Nephron progenitor cell (in vitro differentiated cells): ENCODE results near the gene CYBA.

ENCODE experiments used
- DNase-seq: peaks from one replicate; pipeline ENCODE4 v3.0.0; 2021
- H3K27ac Mint-ChIP-seq: 2 replicates; pipeline ENCODE4 v1.8.0; 2021; ENCODE audit warnings: mild to moderate bottlenecking, moderate library complexity, mixed read lengths
- H3K27me3 Mint-ChIP-seq: 2 replicates; pipeline ENCODE4 v1.8.0; 2021; ENCODE audit warnings: mild to moderate bottlenecking, low read depth, mixed read lengths; ENCODE audit not compliant: poor library complexity
- H3K36me3 Mint-ChIP-seq: 2 replicates; pipeline ENCODE4 v1.8.0; 2021; ENCODE audit warnings: low read depth, mixed read lengths
- H3K4me1 Mint-ChIP-seq: 2 replicates; pipeline ENCODE4 v1.8.0; 2021; ENCODE audit warnings: mixed read lengths
- H3K4me3 Mint-ChIP-seq: 2 replicates; pipeline ENCODE4 v1.8.0; 2021; ENCODE audit warnings: mild to moderate bottlenecking, moderate library complexity, mixed read lengths
- H3K9me3 Mint-ChIP-seq: 2 replicates; pipeline ENCODE4 v1.8.0; 2021; ENCODE audit warnings: mild to moderate bottlenecking, moderate library complexity, mixed read lengths
- CTCF ChIP-seq: fragments of 200-600 bp; sonication (generic); IDR thresholded peaks from 2 replicates; pipeline ENCODE4 v1.5.0; 2021; ENCODE audit warnings: antibody characterized with exemption

Gene CYBA

DNA sequence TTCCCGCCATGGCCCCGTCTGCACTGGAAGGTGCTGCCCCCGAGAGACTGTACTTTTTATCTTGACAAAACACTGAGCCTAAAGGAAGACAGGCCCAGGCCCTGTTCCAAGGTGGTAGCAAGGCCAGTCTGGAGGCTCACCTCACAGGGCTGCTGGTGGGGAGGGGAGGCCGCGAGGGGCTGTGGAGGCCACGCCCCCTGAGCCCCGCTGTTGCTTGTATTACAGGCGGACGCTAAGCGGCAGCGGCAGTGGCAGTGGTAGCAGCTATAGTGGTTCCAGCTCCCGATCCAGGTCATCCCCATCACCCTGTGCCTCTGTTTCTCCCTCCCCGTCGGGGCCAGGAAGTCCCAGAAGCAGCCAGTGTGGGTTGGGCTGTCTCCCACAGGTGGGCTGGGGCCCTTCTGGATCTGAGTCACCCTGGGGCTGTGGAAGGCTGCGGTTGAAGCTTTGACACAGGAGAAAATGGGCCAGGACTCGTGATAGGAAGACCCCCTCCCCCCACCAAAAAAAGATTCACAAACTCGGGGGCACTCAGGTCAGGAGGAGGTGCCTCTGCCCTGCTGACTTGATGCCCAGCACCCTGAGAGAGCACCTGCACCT is 25.8 kb downstream of the CYBA start:
- TF ChIP-seq CTCF: no peak
- H3K27me3 Mint-ChIP-seq: no peaks in the 10 kb centered on the region
- H3K4me1 Mint-ChIP-seq: no peaks in the 10 kb centered on the region

GRCh38 chr16:88624481-88624880 is 26.4 kb downstream of the CYBA start:
- no peak overlapping the region for H3K4me3 Mint-ChIP-seq
- H3K27ac Mint-ChIP-seq: no peak overlapping the region
- peaks cover 5% of the 10 kb centered on the region for H3K4me1 Mint-ChIP-seq
- no peaks in the 10 kb centered on the region for H3K27me3 Mint-ChIP-seq
- H3K36me3 Mint-ChIP-seq: peaks cover 27% of the 10 kb centered on the region
- TF ChIP-seq CTCF: no peak
- no peak for DNase-seq
- H3K9me3 Mint-ChIP-seq: no peaks in the 10 kb centered on the region

More for the DNA sequence above, 25.8 kb downstream of the CYBA start:
- DNase-seq: no peak
- peaks cover 27% of the 10 kb centered on the region for H3K36me3 Mint-ChIP-seq
- H3K27ac Mint-ChIP-seq: no peak overlapping the region
- H3K4me3 Mint-ChIP-seq: no peak overlapping the region
- H3K9me3 Mint-ChIP-seq: no peaks in the 10 kb centered on the region

DNA sequence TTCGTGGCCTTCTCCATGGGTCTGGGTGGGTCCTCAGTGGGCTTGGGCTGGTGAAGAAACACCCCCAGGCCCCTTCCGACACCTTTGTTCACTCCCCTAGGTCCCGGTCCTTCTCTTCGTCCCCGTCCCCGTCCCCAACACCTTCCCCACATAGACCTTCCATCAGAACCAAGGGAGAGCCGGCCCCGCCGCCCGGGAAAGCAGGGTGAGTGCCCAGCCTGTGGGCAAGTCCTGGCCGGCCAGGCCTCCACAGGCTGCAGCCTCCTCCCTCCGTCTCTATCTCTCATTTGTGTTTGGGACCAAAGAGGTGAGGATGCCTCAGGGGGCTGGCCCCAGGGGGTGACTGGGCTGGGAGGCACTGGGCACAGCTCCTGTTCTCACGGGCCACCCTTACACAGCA is 27.0 kb downstream of the CYBA start:
- H3K27ac Mint-ChIP-seq: no peak overlapping the region

GRCh38 chr16:88622866-88623265 is 28.0 kb downstream of the CYBA start:
- no peak for TF ChIP-seq CTCF
- peaks cover 23% of the 10 kb centered on the region for H3K36me3 Mint-ChIP-seq
- no peak for DNase-seq
- H3K27me3 Mint-ChIP-seq: no peaks in the 10 kb centered on the region
- H3K4me3 Mint-ChIP-seq: no peak overlapping the region
- no peak overlapping the region for H3K27ac Mint-ChIP-seq
- H3K4me1 Mint-ChIP-seq: peaks cover 18% of the 10 kb centered on the region
- no peaks in the 10 kb centered on the region for H3K9me3 Mint-ChIP-seq

More for the DNA sequence above, 27.0 kb downstream of the CYBA start:
- H3K4me3 Mint-ChIP-seq: no peak overlapping the region
- no peaks in the 10 kb centered on the region for H3K9me3 Mint-ChIP-seq
- H3K4me1 Mint-ChIP-seq: peaks cover 9% of the 10 kb centered on the region
- TF ChIP-seq CTCF: no peak
- DNase-seq: no peak
- peaks cover 27% of the 10 kb centered on the region for H3K36me3 Mint-ChIP-seq
- no peaks in the 10 kb centered on the region for H3K27me3 Mint-ChIP-seq

- Mint-ChIP-seq H3K27me3 (peaks cover 3% of the 10 kb centered on the region), H3K36me3 (peaks cover 16% of the 10 kb centered on the region), H3K27ac (no peak overlapping the region), H3K4me1 (peaks cover 26% of the 10 kb centered on the region), H3K9me3 (no peaks in the 10 kb centered on the region), H3K4me3 (no peak overlapping the region)
- DNase-seq: no peak
- no peak for TF ChIP-seq CTCF
Measured at GRCh38 chr16:88622125-88622524, 28.7 kb downstream of the CYBA start.
